HG03108 (cell line): ENCODE data around the gene DIABLO.
"Not testable (repeated sequence)": the region's sequence is repeated elsewhere in the genome, so short reads cannot be mapped to it uniquely, and the experiment has no call there.

Source experiments
- ATAC-seq: cut with Tn5 transposase; IDR thresholded peaks from one replicate; pipeline ENCODE4 v1.9.1; 2021; ENCODE audit warnings: moderate library complexity; ENCODE audit not compliant: unreplicated experiment

DIABLO gene

GRCh38 chr12:122225683-122226365 lies at the start of gene DIABLO:
TSS of gene DIABLO (minus strand) at chr12:122226052. CDS start at chr12:122226014, 38 bp downstream.
- ATAC-seq = peak; percentile 96

GRCh38 chr12:122275459-122275858 lies 49.6 kb upstream of the DIABLO start:
- ATAC-seq = no peak

GRCh38 chr12:122266230-122266901 lies 40.5 kb upstream of the DIABLO start, which contains the start of gene VPS33A:
TSS of gene VPS33A (minus strand) at chr12:122266494. CDS start at chr12:122266408, 86 bp downstream.
- ATAC-seq = peak; percentile 82

- peak; percentile 23 for ATAC-seq
These were observed 40.0 kb upstream of the DIABLO start for GRCh38 chr12:122265886-122266229.

GRCh38 chr12:122265476-122265875 lies 39.6 kb upstream of the DIABLO start:
- no peak for ATAC-seq

GRCh38 chr12:122260735-122261134 lies 34.9 kb upstream of the DIABLO start:
- not testable (repeated sequence) for ATAC-seq

GRCh38 chr12:122258939-122259338 lies 33.1 kb upstream of the DIABLO start:
- not testable (repeated sequence) for ATAC-seq

GRCh38 chr12:122258462-122258861 lies 32.6 kb upstream of the DIABLO start:
- ATAC-seq = not testable (repeated sequence)

- ATAC-seq = no peak
These were observed 24.7 kb upstream of the DIABLO start for GRCh38 chr12:122250536-122250935.

- no peak for ATAC-seq
These were observed 24.2 kb upstream of the DIABLO start for GRCh38 chr12:122250047-122250446.

GRCh38 chr12:122245553-122245952 lies 19.7 kb upstream of the DIABLO start:
- ATAC-seq = no peak

GRCh38 chr12:122244565-122245371 lies 18.9 kb upstream of the DIABLO start:
- no peak for ATAC-seq

- ATAC-seq = no peak
These were observed 18.1 kb upstream of the DIABLO start for GRCh38 chr12:122243965-122244364.

- no peak for ATAC-seq
These were observed 13.0 kb upstream of the DIABLO start for GRCh38 chr12:122238861-122239260.

- no peak for ATAC-seq
These were observed 9.9 kb upstream of the DIABLO start for GRCh38 chr12:122235741-122236140.

GRCh38 chr12:122232691-122233090 lies 6.8 kb upstream of the DIABLO start:
- no peak for ATAC-seq

- no peak for ATAC-seq
These were observed 4.9 kb upstream of the DIABLO start for GRCh38 chr12:122230798-122231197.

- no peak for ATAC-seq
These were observed 2.2 kb upstream of the DIABLO start for GRCh38 chr12:122228092-122228491.

GRCh38 chr12:122227341-122227740 lies 1.5 kb upstream of the DIABLO start:
- no peak for ATAC-seq

GRCh38 chr12:122226366-122227125 lies 694 bp upstream of the DIABLO start:
- ATAC-seq = no peak

GRCh38 chr12:122216445-122216844 lies 9.4 kb downstream of the DIABLO start:
- no peak for ATAC-seq
